Measurements from ENCODE around the gene NSG1.

The NSG1 gene

GRCh38 chr4:4396628-4397440 lies 9.9 kb downstream of the NSG1 start:
- DNase-seq, result no peak

- DNase-seq, result no peak
Measured at GRCh38 chr4:4397441-4397819, 10.5 kb downstream of the NSG1 start.

DNA sequence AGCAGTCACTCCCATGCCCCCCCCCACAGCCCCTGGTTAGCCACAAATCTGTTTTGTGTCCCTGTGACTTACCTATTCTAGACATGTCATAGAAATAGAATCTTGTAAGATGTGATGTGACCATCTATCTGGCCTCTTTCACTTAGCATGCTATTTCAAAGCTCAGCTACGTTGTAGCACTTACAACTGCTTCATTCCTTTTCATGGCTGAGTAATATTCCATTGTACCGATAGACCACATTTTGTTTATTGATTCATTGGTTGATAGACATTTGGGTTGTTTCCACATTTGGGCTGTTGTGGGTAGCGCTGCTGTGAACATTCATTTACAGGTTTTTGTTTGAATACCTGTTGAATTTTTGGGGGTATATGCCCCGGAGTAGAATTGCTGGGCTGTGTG lies 11.5 kb downstream of the NSG1 start:
- no peak for DNase-seq

DNA sequence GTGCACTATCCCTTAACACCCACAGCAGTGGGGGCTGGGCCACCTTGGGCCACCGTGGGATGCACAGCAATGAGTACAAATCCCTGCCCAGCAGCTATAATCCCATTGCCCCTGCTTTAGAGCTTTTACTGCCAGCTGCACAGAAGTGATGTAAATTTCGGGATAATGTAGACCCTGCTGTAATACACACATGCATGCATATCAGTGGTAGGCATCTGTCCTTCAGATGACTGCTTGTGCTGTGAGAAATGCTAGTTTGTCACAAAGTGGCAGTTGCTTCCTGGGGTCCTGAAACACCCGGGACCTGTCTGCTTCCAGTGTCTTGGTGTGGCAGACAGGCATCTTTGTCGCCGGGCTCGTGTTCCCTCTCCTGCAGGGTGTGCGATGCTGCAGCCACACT lies 14.1 kb downstream of the NSG1 start:
- no peak for DNase-seq

GRCh38 chr4:4402966-4403365 lies 16.1 kb downstream of the NSG1 start:
- DNase-seq, result no peak

DNA sequence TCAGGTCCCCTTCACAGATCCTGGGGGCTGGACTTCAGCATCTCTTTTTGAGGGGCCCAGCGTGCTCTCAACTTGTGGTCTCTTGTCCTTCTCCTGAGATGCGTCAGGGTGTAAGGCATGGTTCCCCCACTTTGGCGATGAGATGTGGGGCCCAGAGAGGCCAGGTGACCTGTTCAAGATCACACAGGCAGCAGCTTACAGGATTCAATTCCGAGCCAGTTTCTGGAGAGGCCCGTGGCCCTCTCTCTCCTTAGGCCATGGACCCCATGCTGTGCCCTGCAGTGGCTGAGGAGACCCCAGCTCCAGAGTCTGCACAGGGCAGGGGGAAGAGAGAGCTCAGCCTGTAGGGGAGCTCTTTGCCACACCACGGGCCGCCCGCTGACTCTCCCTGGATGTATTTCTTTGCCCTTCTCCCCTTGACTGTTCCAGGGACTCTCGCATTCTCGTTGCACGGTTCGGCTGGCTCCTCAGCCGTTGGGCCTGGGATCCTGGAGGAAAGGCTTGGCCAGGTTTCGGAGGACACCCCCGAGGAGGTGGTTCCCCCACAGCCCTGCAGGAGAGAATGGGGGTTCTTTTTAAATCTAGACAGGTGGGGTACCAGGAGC lies 18.6 kb downstream of the NSG1 start:
- DNase-seq, result no peak

DNA sequence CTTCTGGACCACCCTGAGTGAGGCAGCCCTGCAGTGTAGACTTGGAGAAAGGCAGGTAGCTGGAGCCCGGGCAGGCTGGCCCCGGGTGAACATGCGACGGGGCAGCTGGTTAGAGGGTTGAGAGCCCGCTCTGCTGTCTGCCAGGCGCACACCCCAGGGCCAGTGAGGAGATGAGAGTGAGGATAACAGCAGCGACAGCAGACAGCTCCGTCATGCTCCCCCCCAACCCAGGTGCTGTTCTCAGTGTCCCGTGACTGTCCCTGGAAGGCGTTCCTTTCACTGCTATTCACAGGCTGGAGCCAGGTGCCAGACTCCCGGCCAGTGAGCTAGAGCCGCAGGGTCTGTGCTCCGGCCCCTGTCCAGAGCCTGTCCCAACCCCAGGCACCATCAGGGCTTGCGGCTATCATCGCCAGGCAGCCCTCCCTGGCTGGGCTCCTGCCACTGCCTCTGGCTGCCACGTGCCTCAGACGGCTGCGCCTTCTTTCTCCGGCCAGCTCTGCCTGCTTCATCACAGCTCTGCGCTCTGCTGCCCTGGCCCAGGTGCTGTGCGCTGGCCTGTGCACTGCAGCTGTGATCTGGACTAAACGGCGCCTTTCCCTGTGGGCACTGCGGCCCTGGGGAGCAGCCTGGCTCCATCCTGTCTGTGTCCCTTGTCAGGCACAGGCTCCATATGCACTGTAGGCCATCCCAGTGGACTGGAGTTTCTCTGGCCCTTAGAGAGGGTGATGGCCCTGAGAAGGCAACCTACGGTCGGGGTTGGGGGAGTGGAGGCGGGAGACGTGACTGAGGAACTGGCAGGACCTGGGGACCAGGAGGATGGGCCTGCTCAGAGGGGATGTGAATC lies 19.8 kb downstream of the NSG1 start:
- DNase-seq, result no peak

DNA sequence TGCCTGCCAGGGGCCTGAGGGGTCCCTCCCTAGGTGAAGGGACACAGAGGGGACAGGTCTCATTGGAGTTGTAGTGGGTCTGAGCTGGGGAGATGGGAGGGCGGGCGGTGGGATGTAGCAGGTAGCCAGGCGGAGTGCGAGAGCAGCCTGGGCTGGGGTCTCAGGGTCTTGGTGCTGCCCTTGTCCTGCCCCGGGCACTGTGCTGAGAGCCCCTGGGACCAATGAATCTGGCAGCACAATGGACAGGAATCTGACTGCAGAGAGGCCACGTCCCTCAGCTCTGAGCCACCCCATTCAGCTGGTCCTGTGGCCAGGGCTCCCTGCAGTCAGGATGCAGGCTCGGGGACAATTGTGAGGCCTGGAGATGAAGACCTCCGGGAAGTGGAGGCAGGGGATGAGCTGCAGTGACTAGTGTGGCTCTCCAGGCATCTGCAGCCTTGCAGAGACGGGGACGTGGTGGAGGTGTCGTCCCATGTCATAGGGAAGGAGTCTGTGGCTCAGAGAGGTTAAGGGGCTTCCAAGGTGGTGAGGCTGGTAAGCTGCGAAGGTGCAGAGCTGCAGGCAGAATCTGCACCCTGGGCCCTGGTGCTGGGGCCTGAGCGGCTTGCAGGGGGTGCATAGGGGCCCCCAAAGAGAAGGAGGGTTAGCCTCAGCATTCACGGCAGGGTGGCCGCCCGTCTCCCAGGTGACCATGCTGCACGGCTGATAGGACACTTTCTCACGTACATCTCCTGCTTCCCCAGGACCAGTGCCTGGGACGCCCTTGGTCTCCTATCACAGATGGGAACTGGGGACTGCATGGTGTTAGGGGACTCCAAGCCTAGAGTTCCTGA lies 20.6 kb downstream of the NSG1 start:
- DNase-seq, result no peak

- DNase-seq, result no peak
Measured at GRCh38 chr4:4408132-4408523, 21.2 kb downstream of the NSG1 start.

DNA sequence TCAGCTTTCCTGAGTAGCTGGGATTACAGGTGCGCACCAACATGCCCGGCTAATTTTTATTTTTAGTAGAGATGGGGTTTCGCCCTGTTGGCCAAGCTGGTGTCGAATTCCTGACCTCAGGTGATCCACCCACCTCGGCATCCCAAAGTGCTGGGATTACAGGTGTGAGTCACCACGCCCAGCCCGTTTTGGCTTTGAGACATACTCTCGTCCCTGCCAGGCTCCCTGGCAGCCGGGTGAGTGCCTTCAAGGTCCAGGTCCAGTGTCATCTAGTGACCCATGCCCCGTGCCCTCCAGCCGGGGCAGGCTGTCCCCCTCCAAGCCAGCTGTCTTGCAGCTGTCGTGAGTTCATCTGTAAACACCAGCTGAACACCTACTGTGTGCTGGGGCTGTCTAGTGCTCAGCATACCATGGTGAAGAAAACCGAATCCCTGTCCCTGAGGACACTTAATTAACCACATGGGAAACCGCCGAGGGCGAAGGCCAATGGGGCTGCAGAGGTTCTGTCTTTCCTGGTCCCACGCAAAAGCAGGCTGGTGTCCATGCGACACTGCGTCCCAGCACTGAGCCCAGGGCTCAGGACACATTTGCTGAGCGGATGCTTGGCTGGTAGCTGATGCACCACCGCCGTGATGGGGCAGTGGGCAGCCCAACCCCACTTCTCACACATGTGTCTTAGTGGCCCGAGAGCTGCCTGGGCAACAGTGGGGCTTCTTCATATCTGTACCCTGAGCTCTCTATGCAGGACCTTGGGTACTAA lies 21.9 kb downstream of the NSG1 start:
- no peak for DNase-seq

DNA sequence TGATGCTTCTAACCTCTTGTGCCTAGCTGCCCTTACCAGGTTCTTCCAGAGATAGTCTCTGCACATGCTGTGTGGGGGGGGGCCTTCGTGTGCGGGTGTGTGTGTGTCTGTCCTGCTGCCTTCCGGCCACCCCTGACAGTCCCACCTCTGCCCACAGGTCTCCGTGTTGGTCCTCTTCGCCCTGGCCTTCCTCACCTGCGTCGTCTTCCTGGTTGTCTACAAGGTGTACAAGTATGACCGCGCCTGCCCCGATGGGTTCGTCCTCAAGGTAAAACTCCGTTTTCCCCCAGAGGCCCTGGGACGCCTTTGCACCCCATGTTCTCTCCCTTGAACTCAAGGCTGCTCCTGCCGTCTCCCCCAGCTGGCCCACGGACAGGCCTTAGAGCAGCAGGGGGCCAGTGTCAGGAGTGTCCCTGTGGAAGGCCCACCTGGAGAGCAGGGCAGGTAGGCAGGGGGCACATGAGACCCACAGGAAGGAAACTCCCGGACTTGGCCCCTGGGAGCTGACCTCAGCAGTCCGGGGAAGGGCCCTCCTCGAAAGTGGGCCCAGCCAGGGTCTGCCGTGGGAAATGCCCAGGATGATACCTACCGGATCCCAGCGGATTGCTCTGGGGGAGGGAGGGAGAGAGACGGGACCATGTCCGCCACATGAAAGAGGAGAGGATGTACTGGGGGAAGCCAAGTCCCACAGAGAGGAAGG lies 22.7 kb downstream of the NSG1 start:
- no peak for DNase-seq

DNA sequence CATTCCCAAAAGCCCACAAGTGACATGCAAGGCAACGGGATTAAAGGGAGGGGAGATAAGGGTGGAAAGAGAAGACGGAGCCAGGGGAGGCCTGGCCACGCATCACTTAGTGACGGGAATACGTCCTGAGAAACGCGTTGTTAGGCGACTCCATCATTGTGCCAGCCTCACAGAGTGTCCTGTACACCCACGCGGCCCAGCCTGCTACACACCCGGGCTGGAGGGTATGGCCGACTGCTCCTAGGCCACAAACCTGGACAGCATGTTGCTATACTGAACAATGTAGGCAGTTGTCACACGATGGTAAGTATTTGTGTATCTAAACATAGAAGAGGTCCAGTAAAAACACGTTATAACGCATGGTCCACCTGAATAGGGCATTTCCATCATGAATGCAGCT lies 23.4 kb downstream of the NSG1 start:
- DNase-seq, result no peak

GRCh38 chr4:4411906-4412305 lies 25.0 kb downstream of the NSG1 start:
- no peak for DNase-seq

GRCh38 chr4:4412641-4413372 lies 25.9 kb downstream of the NSG1 start:
- DNase-seq, result no peak

DNA sequence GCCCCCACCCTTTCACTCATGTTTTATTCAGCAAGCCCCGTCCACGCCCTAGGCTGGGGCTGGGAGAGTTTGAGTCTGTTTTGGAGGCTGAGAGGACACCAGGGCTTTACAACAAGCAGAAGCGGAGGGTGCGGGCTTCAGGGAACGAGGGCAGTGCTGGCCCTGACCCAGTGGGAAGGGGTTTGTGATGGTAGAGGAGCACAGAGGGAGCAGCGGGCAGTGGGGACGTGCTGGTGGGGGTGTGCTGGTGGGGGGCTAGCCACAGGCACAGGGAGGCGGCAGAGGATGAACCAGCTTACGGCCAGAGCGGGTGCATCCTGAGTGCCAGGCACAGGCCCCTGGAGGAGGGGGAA lies 26.4 kb downstream of the NSG1 start:
- DNase-seq, result no peak

DNA sequence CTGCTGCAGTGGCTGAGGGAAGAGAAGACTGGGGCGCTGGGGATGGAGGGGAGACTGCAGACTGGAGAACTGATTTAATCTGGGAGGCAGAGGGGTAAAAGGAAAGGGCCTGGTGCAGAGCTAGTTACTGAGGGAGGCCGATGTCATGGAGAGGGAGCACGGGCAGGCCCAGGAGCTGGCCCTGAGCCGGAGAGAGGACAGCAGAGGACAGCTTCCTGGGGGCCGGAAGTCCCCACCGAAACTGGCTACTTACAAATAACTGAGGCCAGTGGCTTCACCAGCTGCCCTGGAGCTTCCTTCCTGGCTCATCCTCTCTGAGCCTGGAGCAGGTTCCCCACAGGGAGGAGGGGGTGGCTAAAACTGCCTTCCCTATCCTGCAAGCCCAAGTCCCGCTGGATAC lies 26.9 kb downstream of the NSG1 start:
- no peak for DNase-seq

- no peak for DNase-seq
Measured at GRCh38 chr4:4415107-4415805, 28.4 kb downstream of the NSG1 start.

- no peak for DNase-seq
Measured at GRCh38 chr4:4415806-4416805, 29.2 kb downstream of the NSG1 start.

GRCh38 chr4:4416981-4417380 lies 30.1 kb downstream of the NSG1 start:
- DNase-seq, result no peak
